ENCODE data around the gene PLA2G2E.

- TF ChIP-seq, protein P1, sequence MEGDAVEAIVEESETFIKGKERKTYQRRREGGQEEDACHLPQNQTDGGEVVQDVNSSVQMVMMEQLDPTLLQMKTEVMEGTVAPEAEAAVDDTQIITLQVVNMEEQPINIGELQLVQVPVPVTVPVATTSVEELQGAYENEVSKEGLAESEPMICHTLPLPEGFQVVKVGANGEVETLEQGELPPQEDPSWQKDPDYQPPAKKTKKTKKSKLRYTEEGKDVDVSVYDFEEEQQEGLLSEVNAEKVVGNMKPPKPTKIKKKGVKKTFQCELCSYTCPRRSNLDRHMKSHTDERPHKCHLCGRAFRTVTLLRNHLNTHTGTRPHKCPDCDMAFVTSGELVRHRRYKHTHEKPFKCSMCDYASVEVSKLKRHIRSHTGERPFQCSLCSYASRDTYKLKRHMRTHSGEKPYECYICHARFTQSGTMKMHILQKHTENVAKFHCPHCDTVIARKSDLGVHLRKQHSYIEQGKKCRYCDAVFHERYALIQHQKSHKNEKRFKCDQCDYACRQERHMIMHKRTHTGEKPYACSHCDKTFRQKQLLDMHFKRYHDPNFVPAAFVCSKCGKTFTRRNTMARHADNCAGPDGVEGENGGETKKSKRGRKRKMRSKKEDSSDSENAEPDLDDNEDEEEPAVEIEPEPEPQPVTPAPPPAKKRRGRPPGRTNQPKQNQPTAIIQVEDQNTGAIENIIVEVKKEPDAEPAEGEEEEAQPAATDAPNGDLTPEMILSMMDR (IDR thresholded peaks at IDR 0.05; ENCODE audit: insufficient read depth, low read depth, low read length) = no peak
- TF ChIP-seq EZH2 (IDR thresholded peaks at IDR 0.05; ENCODE audit: insufficient read depth, low read length) = no peak
These were observed 31.3 kb downstream of the PLA2G2E start for GRCh38 chr1:19892129-19892528.
